ENCODE data around the gene RCL1.

DNA sequence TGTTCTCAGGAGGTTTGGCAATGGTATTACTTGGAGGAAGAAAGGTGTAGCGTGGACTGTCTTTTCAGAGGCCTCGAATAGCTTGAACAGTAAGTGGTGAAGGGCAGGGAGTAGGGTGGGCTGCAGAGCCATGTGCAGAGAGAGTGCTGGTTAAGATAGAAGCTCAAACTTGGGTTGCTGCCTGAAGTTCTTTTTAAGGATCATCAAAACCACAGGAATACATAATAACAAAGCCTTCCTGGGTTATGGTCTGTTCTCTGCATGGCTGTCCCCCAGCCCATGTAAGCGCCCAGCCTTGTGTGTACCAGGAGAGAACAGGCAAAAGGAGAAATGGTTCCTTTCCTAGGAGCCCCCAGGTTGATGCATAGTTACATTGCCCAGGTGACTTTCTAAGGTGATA lies 43.9 kb downstream of the RCL1 start:
- TF ChIP-seq, protein P1, sequence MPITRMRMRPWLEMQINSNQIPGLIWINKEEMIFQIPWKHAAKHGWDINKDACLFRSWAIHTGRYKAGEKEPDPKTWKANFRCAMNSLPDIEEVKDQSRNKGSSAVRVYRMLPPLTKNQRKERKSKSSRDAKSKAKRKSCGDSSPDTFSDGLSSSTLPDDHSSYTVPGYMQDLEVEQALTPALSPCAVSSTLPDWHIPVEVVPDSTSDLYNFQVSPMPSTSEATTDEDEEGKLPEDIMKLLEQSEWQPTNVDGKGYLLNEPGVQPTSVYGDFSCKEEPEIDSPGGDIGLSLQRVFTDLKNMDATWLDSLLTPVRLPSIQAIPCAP (CRISPR knock-in tag; IDR thresholded peaks at IDR 0.05; ENCODE audit: low read depth), result no peak
- TF ChIP-seq ZFP36 (IDR thresholded peaks at IDR 0.05; ENCODE audit: borderline replicate concordance, low read depth, low read length, partially characterized antibody) (no peak), POLR2A (IDR thresholded peaks at IDR 0.05; ENCODE audit: insufficient read depth in 1 of 2, low read depth in 2 of 2, low read length in 2 of 2) (no peak), ZNF24 (IDR thresholded peaks at IDR 0.05) (no peak), ZNF451 (CRISPR knock-in tag; IDR thresholded peaks at IDR 0.05) (no peak), ZBTB43 (CRISPR knock-in tag; conservative IDR thresholded peaks at IDR 0.05) (no peak), HNRNPK (IDR thresholded peaks at IDR 0.05; ENCODE audit: low read depth, low read length, poor library complexity, severe bottlenecking) (no peak), HNRNPL (IDR thresholded peaks at IDR 0.05; ENCODE audit: low read depth, low read length) (no peak), SETDB1 (CRISPR knock-in tag; IDR thresholded peaks at IDR 0.05; ENCODE audit: borderline replicate concordance) (no peak)

Data from HepG2 (cell line).